RWPE2 (cell line): Measurements from ENCODE around the gene FAM149A.

Experiments
- ATAC-seq: fragments of 200-7000 bp; cut with Tn5 transposase; 3 replicates; pipeline ENCODE4 v1.9.1; 2021; ENCODE audit warnings: low read depth
- DNase-seq: peaks from one replicate; pipeline ENCODE4 v3.0.0-alpha.2; 2020; ENCODE audit warnings: low spot score
- H3K27ac ChIP-seq: fragments of 450-650 bp; 2 replicates; pipeline ENCODE4 v1.5.1; 2017; ENCODE audit warnings: mild to moderate bottlenecking; ENCODE audit not compliant: poor library complexity, severe bottlenecking
- H3K27me3 ChIP-seq: fragments of 250-450 bp; sonication (Bioruptor Pico); 2 replicates; pipeline ENCODE4 v1.5.1; 2021; ENCODE audit warnings: mild to moderate bottlenecking, moderate library complexity; ENCODE audit not compliant: insufficient read depth, poor library complexity, severe bottlenecking
- H3K36me3 ChIP-seq: fragments of 250-450 bp; sonication (Bioruptor Pico); 2 replicates; pipeline ENCODE4 v1.5.1; 2020; ENCODE audit warnings: low read depth, mild to moderate bottlenecking, moderate library complexity
- H3K4me1 ChIP-seq: fragments of 250-450 bp; sonication (Bioruptor Pico); 2 replicates; pipeline ENCODE4 v1.5.1; 2021; ENCODE audit warnings: mild to moderate bottlenecking, moderate library complexity; ENCODE audit not compliant: insufficient read depth, poor library complexity, severe bottlenecking
- H3K4me3 ChIP-seq: fragments of 250-450 bp; sonication (Bioruptor Pico); 2 replicates; pipeline ENCODE4 v1.5.1; 2021; ENCODE audit warnings: mild to moderate bottlenecking, moderate library complexity; ENCODE audit not compliant: severe bottlenecking
- H3K9me3 ChIP-seq: fragments of 250-450 bp; sonication (Bioruptor Pico); 2 replicates; pipeline ENCODE4 v1.5.1; 2021; ENCODE audit warnings: mild to moderate bottlenecking, moderate library complexity; ENCODE audit not compliant: severe bottlenecking
- CTCF ChIP-seq: fragments of 450-650 bp; IDR thresholded peaks from one replicate; pipeline ENCODE4 v1.5.1; 2017; ENCODE audit warnings: mild to moderate bottlenecking, moderate library complexity; ENCODE audit not compliant: poor library complexity, severe bottlenecking

Gene FAM149A

GRCh38 chr4:186202490-186203140, 98.1 kb downstream of the FAM149A start:
- ATAC-seq = no peak
- no peak overlapping the region for H3K4me3 ChIP-seq
- no peaks in the 10 kb centered on the region for H3K9me3 ChIP-seq
- H3K4me1 ChIP-seq = no peaks in the 10 kb centered on the region
- H3K27me3 ChIP-seq = no peaks in the 10 kb centered on the region
- no peak for TF ChIP-seq CTCF
- H3K36me3 ChIP-seq = no peaks in the 10 kb centered on the region
- no peak for DNase-seq
- H3K27ac ChIP-seq = no peak overlapping the region

- no peaks in the 10 kb centered on the region for H3K27me3 ChIP-seq
- DNase-seq (no peak), ATAC-seq (no peak)
- no peaks in the 10 kb centered on the region for H3K4me1 ChIP-seq
- H3K4me3 ChIP-seq = no peak overlapping the region
- no peaks in the 10 kb centered on the region for H3K36me3 ChIP-seq
- no peak for TF ChIP-seq CTCF
- H3K27ac ChIP-seq = no peak overlapping the region
- H3K9me3 ChIP-seq = no peaks in the 10 kb centered on the region
Measured at GRCh38 chr4:186203406-186203805, 98.9 kb downstream of the FAM149A start.

- Histone ChIP-seq H3K27ac (no peak overlapping the region), H3K27me3 (no peaks in the 10 kb centered on the region), H3K4me3 (no peak overlapping the region), H3K4me1 (no peaks in the 10 kb centered on the region), H3K9me3 (no peaks in the 10 kb centered on the region), H3K36me3 (no peaks in the 10 kb centered on the region)
- ATAC-seq = no peak
- DNase-seq = no peak
- no peak for TF ChIP-seq CTCF
Measured at GRCh38 chr4:186204103-186204559, 99.6 kb downstream of the FAM149A start.

GRCh38 chr4:186204686-186205085, 100.2 kb downstream of the FAM149A start:
- no peak for TF ChIP-seq CTCF
- Histone ChIP-seq H3K36me3 (no peaks in the 10 kb centered on the region), H3K9me3 (no peaks in the 10 kb centered on the region), H3K27me3 (no peaks in the 10 kb centered on the region), H3K4me1 (no peaks in the 10 kb centered on the region), H3K27ac (no peak overlapping the region), H3K4me3 (no peak overlapping the region)
- ATAC-seq = no peak
- DNase-seq = no peak

- Histone ChIP-seq H3K27ac (no peak overlapping the region), H3K27me3 (no peaks in the 10 kb centered on the region), H3K4me3 (no peak overlapping the region), H3K4me1 (no peaks in the 10 kb centered on the region), H3K36me3 (no peaks in the 10 kb centered on the region), H3K9me3 (no peaks in the 10 kb centered on the region)
- no peak for DNase-seq
- TF ChIP-seq CTCF = no peak
- no peak for ATAC-seq
Measured at GRCh38 chr4:186205156-186205555, 100.7 kb downstream of the FAM149A start.
